Hepatocyte (in vitro differentiated cells): ENCODE results near the gene ADAMTS13.

Source experiments
- EZH2 ChIP-seq: fragments of 200-600 bp; sonication (generic); IDR thresholded peaks from 2 replicates; pipeline ENCODE4 v1.6.1; 2016; ENCODE audit warnings: antibody characterized with exemption, mild to moderate bottlenecking, borderline replicate concordance
- EZH2phosphoT487 ChIP-seq: fragments of 200-600 bp; sonication (generic); IDR thresholded peaks from one replicate; pipeline ENCODE4 v1.6.1; 2018; ENCODE audit warnings: antibody characterized with exemption, mild to moderate bottlenecking, low read depth, moderate library complexity; ENCODE audit not compliant: unreplicated experiment, severe bottlenecking
- TF ChIP-seq, protein P1 (sequence below): fragments of 200-600 bp; sonication (generic); IDR thresholded peaks from 2 replicates; pipeline ENCODE4 v1.5.1; 2016; ENCODE audit warnings: antibody characterized with exemption, mild to moderate bottlenecking; ENCODE audit not compliant: poor library complexity

- TF ChIP-seq, protein P1, sequence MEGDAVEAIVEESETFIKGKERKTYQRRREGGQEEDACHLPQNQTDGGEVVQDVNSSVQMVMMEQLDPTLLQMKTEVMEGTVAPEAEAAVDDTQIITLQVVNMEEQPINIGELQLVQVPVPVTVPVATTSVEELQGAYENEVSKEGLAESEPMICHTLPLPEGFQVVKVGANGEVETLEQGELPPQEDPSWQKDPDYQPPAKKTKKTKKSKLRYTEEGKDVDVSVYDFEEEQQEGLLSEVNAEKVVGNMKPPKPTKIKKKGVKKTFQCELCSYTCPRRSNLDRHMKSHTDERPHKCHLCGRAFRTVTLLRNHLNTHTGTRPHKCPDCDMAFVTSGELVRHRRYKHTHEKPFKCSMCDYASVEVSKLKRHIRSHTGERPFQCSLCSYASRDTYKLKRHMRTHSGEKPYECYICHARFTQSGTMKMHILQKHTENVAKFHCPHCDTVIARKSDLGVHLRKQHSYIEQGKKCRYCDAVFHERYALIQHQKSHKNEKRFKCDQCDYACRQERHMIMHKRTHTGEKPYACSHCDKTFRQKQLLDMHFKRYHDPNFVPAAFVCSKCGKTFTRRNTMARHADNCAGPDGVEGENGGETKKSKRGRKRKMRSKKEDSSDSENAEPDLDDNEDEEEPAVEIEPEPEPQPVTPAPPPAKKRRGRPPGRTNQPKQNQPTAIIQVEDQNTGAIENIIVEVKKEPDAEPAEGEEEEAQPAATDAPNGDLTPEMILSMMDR: no peak
- TF ChIP-seq EZH2 (no peak), EZH2phosphoT487 (no peak)
Measured at GRCh38 chr9:133389562-133389961, 32.6 kb upstream of the ADAMTS13 start.
